ENCODE data around the gene SPACA5. TPM values are rescaled to one million over a fixed set of nuclear protein-coding genes. Genes with fewer than 3 reads are reported as not detected.

Gene SPACA5
- total and polyA plus RNA-seq, 9 of the 15 experiments (the other 6 are each of a cell fraction or from before 2014, with no cell fraction given): not detected

GRCh38 chrX:48002929-48003328 lies 3.9 kb upstream of the SPACA5 start:
- DNase-seq (ENCODE audit: extremely low read depth in 1 of 4, low spot score in 3 of 4) (no peak), ATAC-seq (no peak), FAIRE-seq (no peak)
- peak overlapping the region; percentile 57 for H3K4me3 ChIP-seq
- H2AFZ ChIP-seq (ENCODE audit: low read depth, low read length): no peak overlapping the region
- H3K27me3 ChIP-seq (ENCODE audit: control insufficient read depth in 2 of 2, insufficient read depth in 2 of 2, low read length in 2 of 2): no peaks in the 10 kb centered on the region
- peak overlapping the region in 1 of 2 experiments; percentile 75; a peak in 1 of 4 replicates for H3K9ac ChIP-seq (ENCODE audit: insufficient read depth in 1 of 2, low read depth in 2 of 2, low read length in 2 of 2)
- peaks cover 14% of the 10 kb centered on the region for H3K79me2 ChIP-seq (ENCODE audit: control insufficient read depth, insufficient read depth, low read length)
- no peaks in the 10 kb centered on the region for H3K9me3 ChIP-seq (replicated peaks; ENCODE audit: control insufficient read depth, insufficient read depth, low read depth, low read length)
- H3K27ac ChIP-seq (ENCODE audit: extremely low read depth, low read depth, low read length): no peak overlapping the region; the same call in 2 of the 3 replicates
- BruUV-seq (replicated peaks): no TSS peak
- ChIA-PET CTCF (ENCODE audit: low intra/inter-chr PET ratio) (no interaction called here), POLR2A (no interaction called here)
- in situ Hi-C loops (cut with MboI): no loop called here
- WGBS (ENCODE audit: insufficient coverage, low coverage, missing lambda C conversion rate): 15% methylated on average over 7 of the region's 7 CpGs
- H3K9me1 ChIP-seq (ENCODE audit: control insufficient read depth, insufficient read depth, low read length): no peaks in the 10 kb centered on the region
- peaks cover 2 to 7% of the 10 kb centered on the region in 2 experiments; a peak in 3 of 5 replicates for H3K4me1 ChIP-seq (replicated peaks in 1 of 2; ENCODE audit: control insufficient read depth in 2 of 2, insufficient read depth in 2 of 2, low read length in 2 of 2)
- no peaks in the 10 kb centered on the region for H4K20me1 ChIP-seq (replicated peaks; ENCODE audit: control insufficient read depth, insufficient read depth, low read length)
- intact Hi-C loops (cut with micrococcal nuclease): no loop called here
- H3K36me3 ChIP-seq (ENCODE audit: control insufficient read depth, insufficient read depth, low read length): no peaks in the 10 kb centered on the region; the same call in 2 of the 3 replicates
- no peak overlapping the region for H3K4me2 ChIP-seq (ENCODE audit: insufficient read depth, low read length)
- TF ChIP-seq DNMT1 (IDR thresholded peaks at IDR 0.05) (no peak), TAF15 (IDR thresholded peaks at IDR 0.05; ENCODE audit: low read depth, low read length) (no peak), GTF3C2 (IDR thresholded peaks at IDR 0.05; ENCODE audit: borderline replicate concordance, extremely low read depth, insufficient read length) (no peak), EGR1 (conservative IDR thresholded peaks at IDR 0.05) (no peak), SMARCB1 (IDR thresholded peaks at IDR 0.05; ENCODE audit: insufficient read length, low read depth) (no peak), CBX2 (IDR thresholded peaks at IDR 0.05; ENCODE audit: insufficient read depth, low read length, poor library complexity, severe bottlenecking) (no peak), ARID2 (IDR thresholded peaks at IDR 0.05) (no peak), ARID4B (CRISPR knock-in tag; IDR thresholded peaks at IDR 0.05) (no peak), ZBTB26 (CRISPR knock-in tag; IDR thresholded peaks at IDR 0.05) (no peak), CTCF (IDR thresholded peaks at IDR 0.05 in 2 of 3, conservative IDR thresholded peaks at IDR 0.05 in 1 of 3; ENCODE audit: insufficient read depth in 2 of 3, low read depth in 1 of 3, low read length in 3 of 3) (no peak), ZNF24 (IDR thresholded peaks at IDR 0.05) (no peak), CHD4 (IDR thresholded peaks at IDR 0.05; ENCODE audit: insufficient read depth, insufficient replicate concordance, low read depth, low read length, poor library complexity, severe bottlenecking) (no peak)

Data from K562 (cell line).